Fibroblast of skin of right quadriceps (primary cell): Measurements from ENCODE around the gene SHB.

Experiments used
- DNase-seq: peaks from one replicate; pipeline ENCODE4 v3.0.0-alpha.2; 2013

Gene SHB

DNA sequence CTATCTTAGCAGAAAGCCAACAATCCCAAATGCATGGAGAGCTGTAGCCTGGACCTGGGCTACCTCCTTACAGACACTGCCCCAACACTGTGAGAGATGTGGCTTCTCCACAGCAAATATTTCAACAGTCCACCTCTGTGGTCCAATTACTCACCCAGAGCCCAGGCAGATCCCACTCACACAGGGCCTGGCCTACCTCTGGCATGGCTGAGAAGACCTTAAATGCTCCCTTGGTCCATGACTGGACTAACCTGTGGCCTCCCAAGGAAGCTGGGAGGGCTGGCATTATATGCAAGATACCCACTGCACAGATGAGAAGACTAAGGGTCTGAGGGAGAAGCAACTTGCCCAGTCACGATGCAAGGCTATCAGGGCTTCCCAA is 142.3 kb downstream of the SHB start:
- DNase-seq = no peak

DNA sequence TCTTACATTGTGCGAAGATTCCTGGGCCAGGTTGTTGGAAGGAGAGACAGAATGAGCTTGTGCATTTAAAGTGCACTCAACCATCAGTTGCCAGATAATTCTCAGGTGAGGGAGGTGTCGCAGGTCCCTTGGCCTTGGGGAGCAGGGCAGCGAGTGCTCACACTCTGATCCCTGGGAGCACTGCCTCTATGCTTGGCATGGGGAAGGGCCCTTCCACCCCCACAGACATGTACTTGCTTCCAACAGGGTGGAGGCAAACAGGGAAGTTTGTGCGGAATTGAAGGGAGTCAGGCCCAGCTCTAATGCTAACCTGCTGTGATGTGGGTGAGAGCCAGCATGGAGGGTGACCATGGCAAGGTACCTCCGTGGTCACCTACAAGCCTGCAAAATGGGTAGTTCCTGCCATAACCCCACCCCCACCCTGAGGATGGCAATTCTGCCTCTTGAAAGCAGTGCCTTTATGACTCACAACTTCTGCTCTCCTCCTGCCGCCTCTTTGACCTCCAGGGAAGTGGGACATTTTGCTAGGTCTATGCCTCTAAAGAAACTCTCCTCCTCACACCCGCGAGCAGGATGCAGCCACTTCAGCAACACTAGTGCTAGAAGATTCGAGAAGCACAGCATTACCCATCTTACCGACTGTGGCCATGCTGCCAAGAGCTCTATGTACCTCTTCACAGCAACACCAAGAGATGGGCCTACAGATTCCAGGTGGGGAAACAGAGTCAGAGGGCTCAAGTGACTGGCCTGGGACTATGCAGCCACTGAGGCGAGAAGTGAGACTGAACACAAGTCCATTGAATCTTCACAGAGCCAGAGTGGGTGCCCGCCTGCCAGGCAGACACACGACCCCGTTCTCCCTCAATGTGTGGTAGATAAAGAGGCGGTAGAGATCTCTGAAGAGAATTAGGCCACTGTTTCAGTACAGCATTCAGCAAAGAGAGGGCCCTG is 143.0 kb downstream of the SHB start:
- DNase-seq = no peak

- DNase-seq = no peak
Measured at GRCh38 chr9:37925006-37925405, 144.0 kb downstream of the SHB start.

DNA sequence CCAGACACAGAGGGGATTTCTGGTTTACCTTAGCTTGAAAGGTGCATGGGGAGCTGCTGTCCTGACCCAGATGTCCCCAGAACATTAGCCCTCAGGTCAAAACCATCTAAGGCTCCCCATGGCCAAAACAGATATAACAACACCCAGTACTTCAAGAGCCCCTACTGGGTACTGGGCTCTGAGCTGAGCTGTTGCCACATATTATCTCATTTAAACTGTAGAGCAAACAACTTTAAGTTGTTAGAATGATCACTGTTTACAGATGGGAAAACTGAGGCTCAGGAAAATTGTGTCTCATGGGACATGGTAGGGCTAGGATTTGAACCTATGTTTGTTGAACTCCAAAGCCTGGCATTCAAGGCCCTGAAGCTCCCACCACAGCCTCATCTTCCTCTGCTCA is 144.5 kb downstream of the SHB start:
- no peak for DNase-seq

- DNase-seq = no peak
Measured at GRCh38 chr9:37923796-37924427, 145.1 kb downstream of the SHB start.

DNA sequence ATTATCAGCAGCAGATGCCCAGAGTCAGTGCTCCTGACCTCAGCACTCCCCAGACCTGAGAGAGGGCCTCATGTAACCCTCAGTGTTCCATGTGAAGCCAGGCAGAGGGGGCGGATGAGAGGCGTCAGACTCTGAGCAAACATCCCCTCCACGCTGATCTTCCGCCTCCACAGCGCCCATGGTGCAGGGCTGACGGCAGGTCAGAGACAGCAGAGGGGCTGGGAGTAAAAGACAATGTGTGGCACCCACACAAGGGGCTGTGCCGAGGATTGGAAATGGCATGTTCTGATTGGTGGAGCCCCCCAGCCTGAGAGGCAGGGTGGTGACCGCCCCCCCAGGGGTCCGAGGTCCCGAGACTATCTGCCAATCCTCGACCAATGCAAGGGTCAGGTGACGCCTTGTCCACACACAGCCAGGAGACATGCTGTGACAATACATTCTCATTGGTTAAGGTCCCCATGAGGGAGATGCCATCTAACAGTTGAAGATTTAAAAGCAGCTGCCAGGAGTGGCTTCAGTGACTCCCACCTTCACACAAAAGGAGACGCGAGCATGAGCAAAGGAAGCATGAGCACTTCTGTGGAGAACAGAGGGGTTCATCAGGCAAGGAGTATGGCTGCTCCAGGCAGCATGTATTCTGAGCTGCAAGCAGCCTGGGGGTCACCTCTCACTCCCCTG is 145.8 kb downstream of the SHB start:
- DNase-seq = no peak

- no peak for DNase-seq
Measured at GRCh38 chr9:37922363-37923117, 146.5 kb downstream of the SHB start.

DNA sequence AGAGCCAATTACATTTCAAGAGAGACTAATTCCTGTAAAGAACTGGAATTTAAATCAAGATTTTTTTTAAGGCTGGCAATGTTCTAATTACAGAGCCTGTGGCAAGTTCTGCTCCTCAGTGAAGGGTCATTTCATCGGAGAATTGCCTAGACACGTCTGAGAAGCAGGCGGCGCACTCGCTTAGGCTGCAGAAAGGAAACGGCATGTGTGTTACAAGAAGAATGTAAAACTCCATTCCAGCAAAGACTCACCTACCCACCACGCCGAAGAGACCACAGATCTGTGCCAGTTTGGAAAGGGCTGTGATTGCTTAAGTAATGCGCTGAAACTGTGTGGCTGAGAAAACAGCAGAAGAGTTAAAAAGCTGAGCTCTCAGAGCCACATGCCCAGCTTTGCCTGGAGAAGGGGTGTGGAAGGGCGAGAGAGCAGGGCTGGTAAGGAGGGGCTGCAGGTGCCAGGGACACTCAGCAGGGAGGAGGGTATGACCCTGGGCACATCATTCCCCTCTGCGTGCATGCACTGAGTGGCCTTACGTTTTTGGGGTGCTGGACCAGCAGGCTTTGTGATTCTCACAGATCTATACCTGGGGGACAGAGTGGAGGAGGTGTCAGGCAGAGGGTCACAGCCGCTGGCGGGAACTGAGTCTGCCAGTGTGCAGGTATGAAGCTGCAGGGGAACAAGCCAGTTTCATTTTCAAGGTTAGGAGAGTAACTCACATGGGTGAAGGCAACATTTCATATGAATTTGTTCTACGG is 147.3 kb downstream of the SHB start:
- DNase-seq = peak; percentile 47

DNA sequence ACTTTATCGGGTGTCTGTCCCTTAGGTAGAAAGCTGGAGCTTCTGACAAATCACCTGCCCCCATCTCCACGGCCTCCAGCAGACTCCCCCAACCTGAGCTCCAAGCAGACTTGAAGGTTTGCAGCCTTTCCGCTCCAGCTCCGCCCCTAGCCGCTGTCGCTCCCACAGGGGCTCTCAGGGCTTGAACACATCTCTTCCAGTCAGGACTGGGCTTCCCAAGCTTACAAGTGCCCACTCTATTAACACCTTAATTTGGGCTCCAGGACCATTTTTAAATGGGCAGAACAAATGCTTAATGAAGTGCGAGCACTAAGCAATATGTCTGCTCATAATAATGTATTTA is 147.9 kb downstream of the SHB start:
- no peak for DNase-seq

- DNase-seq = no peak
Measured at GRCh38 chr9:37920471-37921167, 148.4 kb downstream of the SHB start.

GRCh38 chr9:37919956-37920335 is 149.1 kb downstream of the SHB start:
- DNase-seq = no peak

DNA sequence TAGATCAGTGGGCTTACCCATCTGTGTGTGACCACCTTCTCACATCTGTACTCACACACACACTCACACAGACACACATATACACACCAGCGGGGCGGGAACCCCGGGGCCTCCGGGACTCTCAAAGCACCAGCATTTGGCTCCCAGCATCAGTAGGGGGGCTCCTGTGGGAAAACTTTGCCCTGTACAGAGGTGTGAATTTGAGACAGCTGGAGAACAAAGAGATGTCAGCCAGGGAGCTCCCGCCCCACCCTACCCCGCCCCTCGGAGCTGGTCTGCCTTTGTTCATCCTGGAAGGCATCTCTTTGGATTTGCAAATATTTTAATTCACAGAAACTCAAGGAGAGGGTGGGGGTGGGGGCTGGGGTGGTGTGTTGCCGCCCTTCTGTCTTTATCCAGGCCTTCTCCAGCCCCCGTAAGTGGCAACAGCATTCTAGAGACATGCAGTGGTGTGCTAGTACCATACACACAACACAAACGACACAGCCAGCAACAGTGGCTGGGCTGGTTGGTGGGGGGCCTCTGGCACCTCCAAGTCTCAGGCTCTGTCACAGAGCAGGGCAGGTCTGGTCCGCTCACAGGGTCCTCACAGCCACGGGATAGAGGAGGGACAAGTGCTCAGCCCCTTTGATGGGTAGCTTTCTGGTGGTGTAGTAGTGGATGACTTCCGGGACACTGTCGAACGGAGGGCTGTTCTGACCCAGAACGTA is 149.6 kb downstream of the SHB start:
- DNase-seq = no peak

DNA sequence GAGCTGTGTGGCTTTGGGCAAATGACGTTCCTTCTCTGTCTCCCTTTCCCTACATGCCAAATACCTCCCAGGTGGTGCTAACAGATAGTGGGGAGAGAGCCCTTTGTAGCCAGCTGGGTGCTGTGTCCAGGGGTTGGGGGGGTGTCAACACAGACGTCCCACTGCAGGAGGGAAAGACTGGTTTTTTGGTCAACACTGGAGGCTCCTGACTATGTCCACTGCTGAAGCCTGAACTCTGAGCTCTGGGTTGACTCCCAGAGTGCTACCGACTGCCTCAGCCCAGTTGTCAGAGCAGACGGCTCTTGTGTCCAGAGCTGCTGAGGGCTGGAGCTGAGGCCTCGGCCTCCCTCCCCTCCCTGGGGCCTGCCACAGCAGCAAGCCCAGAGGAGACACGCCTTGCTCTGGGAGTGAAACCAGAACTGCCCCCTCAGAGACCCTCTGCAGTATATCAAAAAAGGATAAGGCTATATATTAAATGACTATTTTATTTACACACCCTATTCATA is 150.3 kb downstream of the SHB start:
- DNase-seq = no peak

- DNase-seq = no peak
Measured at GRCh38 chr9:37917801-37918664, 151.0 kb downstream of the SHB start.

- DNase-seq = no peak
Measured at GRCh38 chr9:37917313-37917731, 151.7 kb downstream of the SHB start.

- DNase-seq = no peak
Measured at GRCh38 chr9:37916471-37917312, 152.3 kb downstream of the SHB start.

- DNase-seq = no peak
Measured at GRCh38 chr9:37915911-37916470, 153.0 kb downstream of the SHB start.

GRCh38 chr9:37914701-37915358 is 154.2 kb downstream of the SHB start:
- no peak for DNase-seq
